Posterior vena cava (tissue), 2 donors: Measurements from ENCODE around the gene BCKDK. TPM values are rescaled to one million over a fixed set of nuclear protein-coding genes. Genes with fewer than 3 reads are reported as not detected.
"Not testable (repeated sequence)": the region's sequence is repeated elsewhere in the genome, so short reads cannot be mapped to it uniquely, and the experiment has no call there.

Experiments used
- DNase-seq: peaks from one replicate; pipeline ENCODE4 v3.0.0-alpha.2; 2020; ENCODE audit warnings: low spot score
- intact Hi-C, 2 donors: fragments of 100-400 bp; cut with DNase I; formaldehyde crosslinking; loops; one replicate each; pipeline versions ENCODE4 v1.14.1 to v1.14.2; 2022 to 2023
- total RNA-seq, 2 donors: library from RNA; stranded (reverse); fragmentation: NEBNext Ultra II Directional; extraction: Animal tissue kit (Norgen Biotek cat#: 25700); gene quantifications; one replicate each; pipeline ENCODE4 v1.2.1, GENCODE V29; 2021
- donor health status: DM: yes; HTN: yes; CAD: no.
- donor health status: DM: yes; HTN: yes; CAD: no.

The BCKDK gene
- total RNA-seq, 2 donors from 2014 or later = 29.8 to 30.6 TPM

DNA sequence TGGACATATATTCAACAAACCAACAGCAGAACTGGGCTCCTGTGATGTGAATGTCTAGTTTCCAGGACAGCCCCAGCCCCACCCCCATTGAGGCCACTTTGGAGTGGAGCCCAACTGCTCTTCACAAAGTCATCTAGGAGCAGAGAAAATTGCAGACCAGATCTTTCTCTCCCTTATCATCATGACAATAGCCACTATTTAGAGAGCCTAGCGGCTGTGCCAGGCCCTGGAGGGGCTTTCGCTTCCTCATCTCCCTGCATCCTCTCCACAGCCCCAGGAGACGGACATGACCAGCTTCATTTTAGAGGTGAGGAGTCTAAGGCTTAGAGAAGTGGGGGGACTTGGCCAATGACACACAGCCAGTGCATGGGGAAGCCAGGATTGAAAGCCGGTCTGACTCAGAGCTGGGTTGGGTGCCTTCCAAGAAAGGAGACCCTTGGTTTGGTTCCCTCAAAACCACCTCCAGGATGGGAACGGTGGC lies 25.9 kb downstream of the BCKDK start:
- intact Hi-C loops = loop anchor here in 1 of 2 donors (5.0 kb wide), 1 partner anchor 1387 kb away; the partner anchor contains the start of gene C16orf54
- DNase-seq = no peak

DNA sequence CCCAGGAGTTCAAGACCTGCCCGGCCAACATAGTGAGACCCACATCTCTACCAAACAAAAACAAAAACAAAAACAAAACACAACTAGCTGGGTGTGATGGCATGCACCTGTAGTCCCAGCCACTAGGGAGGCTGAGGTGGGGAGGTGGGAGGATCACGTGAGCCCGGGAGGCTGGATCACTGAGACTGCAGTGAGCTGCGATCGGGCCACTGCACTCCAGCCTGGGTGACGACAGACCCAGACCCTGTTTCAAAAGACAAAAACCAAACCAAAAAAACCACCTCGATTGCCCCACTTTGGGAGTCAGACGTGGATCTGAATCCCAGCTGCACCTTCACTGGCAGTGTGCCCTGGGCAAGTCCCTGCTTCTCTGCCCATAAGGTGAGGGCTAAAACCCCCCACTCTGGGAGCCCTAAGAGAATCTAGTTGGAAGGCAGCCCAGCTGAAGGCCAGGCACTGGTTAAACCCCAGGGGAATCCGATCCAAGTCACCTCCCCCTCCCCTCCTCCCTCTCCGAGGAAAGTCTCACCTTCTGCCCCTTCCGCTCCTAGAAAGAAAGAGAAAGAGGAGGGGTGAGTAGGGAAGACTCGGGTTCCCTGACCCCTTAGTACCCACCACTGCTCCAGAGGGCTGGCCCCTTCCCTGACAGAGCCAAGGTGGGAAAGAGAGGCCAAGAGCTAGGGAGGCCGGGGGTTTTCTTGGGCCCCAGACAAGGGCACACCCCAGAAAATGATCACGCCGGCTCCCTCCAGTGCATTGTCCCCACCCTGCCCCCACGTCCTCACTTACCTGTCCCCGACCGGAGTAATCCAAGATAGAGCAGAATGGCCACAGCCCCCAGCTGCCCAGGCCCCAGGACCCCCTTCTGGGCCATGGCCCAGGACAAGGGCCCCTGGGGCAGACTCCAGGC lies 26.7 kb downstream of the BCKDK start:
- DNase-seq = no peak
- intact Hi-C loops = loop anchor here in 1 of 2 donors (5.0 kb wide), 2 partner anchors 577 to 1388 kb away; partner anchors contain the start of gene C16orf54

GRCh38 chr16:31135535-31136286 lies 27.5 kb downstream of the BCKDK start, which contains the start of gene PRSS8:
Gene PRSS8, minus strand, starts transcription at chr16:31135727. Its CDS starts 229 bp downstream, at chr16:31135498.
- DNase-seq = no peak
- intact Hi-C loops = loop anchor here in 1 of 2 donors (5.0 kb wide), 1 partner anchor 577 kb away; a partner anchor contains a TSS

DNA sequence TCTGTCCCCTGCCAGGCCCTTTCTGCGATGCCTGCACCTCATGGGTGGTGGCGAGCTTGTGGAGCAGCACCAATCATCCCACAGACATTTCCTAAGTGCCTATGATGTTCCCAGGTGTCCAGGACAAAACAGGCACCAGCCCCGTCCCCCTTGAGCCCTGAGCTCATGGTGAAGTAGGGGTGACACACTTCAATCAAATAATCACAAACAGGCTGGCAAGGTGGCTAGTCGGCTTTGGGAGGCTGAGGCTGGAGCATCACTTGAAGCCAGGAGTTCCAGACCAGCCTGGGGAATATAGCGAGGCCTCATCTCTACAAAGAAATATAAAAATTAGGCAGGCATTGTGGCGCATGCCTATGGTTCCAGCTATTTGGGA lies 28.1 kb downstream of the BCKDK start:
- no peak for DNase-seq

DNA sequence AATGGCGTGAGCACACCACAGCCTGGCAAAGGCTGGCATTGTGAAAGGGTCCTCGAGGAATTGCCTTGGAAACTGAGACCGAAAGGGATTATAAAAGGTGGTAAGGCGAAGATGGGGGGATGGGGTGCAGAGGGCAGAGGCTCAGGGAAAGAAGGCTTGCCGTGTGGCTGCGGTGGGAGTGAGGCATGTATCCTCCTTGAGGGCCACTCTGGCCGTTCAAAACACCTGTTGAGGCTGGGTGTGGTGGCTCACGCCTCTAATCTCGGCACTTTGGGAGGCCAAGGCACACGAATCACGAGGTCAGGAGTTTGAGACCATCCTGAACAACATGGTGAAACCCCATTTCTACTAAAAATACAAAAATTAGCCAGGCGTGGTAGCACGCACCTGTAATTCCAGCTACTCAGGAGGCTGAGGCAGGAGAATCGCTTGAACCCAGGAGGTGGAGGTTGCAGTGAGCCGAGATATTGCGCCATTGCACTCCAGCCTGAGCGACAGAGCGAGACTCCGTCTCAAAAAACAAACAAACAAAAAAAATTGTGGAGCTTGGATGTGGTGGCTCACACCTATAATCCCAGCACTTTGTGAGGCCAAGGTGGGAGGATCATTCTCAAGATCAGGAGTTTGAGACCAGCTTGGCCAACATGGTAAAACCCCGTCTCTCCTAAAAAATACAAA lies 28.8 kb downstream of the BCKDK start:
- not testable (repeated sequence) for DNase-seq
- intact Hi-C loops = loop anchor here in 1 of 2 donors (5.0 kb wide), 1 partner anchor 575 kb away; a partner anchor contains a TSS

More for the DNA sequence above, 28.1 kb downstream of the BCKDK start:
- intact Hi-C loops = loop anchor here in 1 of 2 donors (5.0 kb wide), 1 partner anchor 576 kb away; a partner anchor contains a TSS

- intact Hi-C loops = loop anchor here in 1 of 2 donors (5.0 kb wide), 1 partner anchor 573 kb away; a partner anchor contains a TSS
- DNase-seq = peak; percentile 84
These were observed 30.7 kb downstream of the BCKDK start for GRCh38 chr16:31138621-31139578.

GRCh38 chr16:31141071-31141469 lies 32.9 kb downstream of the BCKDK start:
- DNase-seq, intact Hi-C loops: not testable (repeated sequence)

- intact Hi-C loops = no loop called here
- no peak for DNase-seq
These were observed 33.4 kb downstream of the BCKDK start for GRCh38 chr16:31141489-31142108.

GRCh38 chr16:31142109-31143010 lies 34.2 kb downstream of the BCKDK start:
- peak; percentile 100 for DNase-seq
- intact Hi-C loops = no loop called here

GRCh38 chr16:31143011-31143693 lies 35.0 kb downstream of the BCKDK start:
- intact Hi-C loops = no loop called here
- no peak for DNase-seq

- DNase-seq = no peak
- intact Hi-C loops = no loop called here
These were observed 35.5 kb downstream of the BCKDK start for GRCh38 chr16:31143694-31144148.

- DNase-seq, intact Hi-C loops: not testable (repeated sequence)
These were observed 36.2 kb downstream of the BCKDK start for GRCh38 chr16:31144418-31144817.

- intact Hi-C loops = no loop called here
- no peak for DNase-seq
These were observed 37.3 kb downstream of the BCKDK start for GRCh38 chr16:31145398-31145990.

DNA sequence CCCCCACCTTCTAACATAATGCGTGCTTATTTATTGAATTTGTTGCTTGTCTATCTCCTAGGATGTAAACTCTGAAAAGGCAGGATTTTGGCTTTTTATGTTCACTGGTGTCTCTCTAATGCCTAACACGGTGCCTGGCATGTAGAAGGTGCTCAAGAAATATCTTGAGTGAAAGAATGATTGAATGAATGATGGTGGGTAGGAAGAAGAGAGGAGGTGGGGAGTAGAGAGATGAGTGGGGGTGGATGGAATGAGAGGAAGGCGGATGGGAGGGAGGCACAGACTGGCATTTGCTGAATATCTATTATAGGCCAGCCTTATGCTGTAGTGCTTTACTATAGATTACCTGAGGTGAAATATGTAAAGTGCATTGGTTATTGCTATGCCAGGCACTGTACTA lies 39.4 kb downstream of the BCKDK start:
- intact Hi-C loops = no loop called here
- no peak for DNase-seq

DNA sequence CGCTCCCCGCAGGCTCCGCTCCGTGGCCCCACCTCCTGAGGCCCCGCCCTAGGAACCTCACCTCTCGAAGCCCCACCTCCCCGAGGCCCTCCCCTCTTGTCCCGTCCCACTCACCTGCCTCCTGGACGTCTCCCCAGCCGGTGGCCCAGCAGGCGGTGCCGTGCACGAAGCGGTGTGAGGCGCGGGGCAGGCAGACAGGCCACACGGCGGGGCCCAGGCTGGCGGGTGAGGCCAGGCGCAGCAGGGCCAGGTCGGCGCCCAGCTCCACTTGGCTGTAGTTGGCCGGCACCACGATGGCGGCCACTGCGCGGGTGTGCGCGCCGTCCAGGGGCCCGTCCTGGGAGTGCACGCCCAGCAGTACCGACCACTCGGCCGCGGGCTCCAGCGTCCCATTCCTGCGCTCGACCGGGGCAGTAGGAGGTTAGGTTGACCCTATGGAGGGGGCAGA lies 40.1 kb downstream of the BCKDK start:
- intact Hi-C loops = no loop called here
- DNase-seq = no peak
